Esophagus (tissue), 2 donors: Measurements from ENCODE around the gene GTF2I. TPM values are rescaled to one million over a fixed set of nuclear protein-coding genes. Genes with fewer than 3 reads are reported as not detected.
"Not testable (repeated sequence)": the region's sequence is repeated elsewhere in the genome, so short reads cannot be mapped to it uniquely, and the experiment has no call there.

Experiments
- H3K27ac ChIP-seq, 2 donors: one replicate each; pipeline ENCODE4 v1.5.1; 2013; ENCODE audit warnings: low read depth in 2 of 2, mild to moderate bottlenecking in 2 of 2, inconsistent platforms in 1 of 2, low read length in 1 of 2, moderate library complexity in 1 of 2
- H3K27me3 ChIP-seq, 2 donors: one replicate each; pipeline ENCODE4 v1.6.1; 2013; ENCODE audit warnings: low read length in 2 of 2, control low read depth in 1 of 2, mild to moderate bottlenecking in 1 of 2; ENCODE audit not compliant: insufficient read depth in 2 of 2, control insufficient read depth in 1 of 2
- H3K36me3 ChIP-seq, 2 donors: one replicate each; pipeline ENCODE4 v1.6.1; 2013; ENCODE audit warnings: low read length in 1 of 2; ENCODE audit not compliant: control insufficient read depth in 2 of 2, insufficient read depth in 2 of 2
- H3K4me1 ChIP-seq, 2 donors: one replicate each; pipeline ENCODE4 v1.6.1; 2013; ENCODE audit warnings: low read length in 1 of 2; ENCODE audit not compliant: control insufficient read depth in 2 of 2, insufficient read depth in 2 of 2
- H3K4me3 ChIP-seq, 2 donors: one replicate each; pipeline ENCODE4 v1.5.1; 2013; ENCODE audit warnings: low read length in 2 of 2, mild to moderate bottlenecking in 2 of 2, low read depth in 1 of 2, moderate library complexity in 1 of 2
- H3K9me3 ChIP-seq, 2 donors: one replicate each; pipeline ENCODE4 v1.6.1; 2013; ENCODE audit warnings: mild to moderate bottlenecking in 2 of 2, low read depth in 1 of 2, low read length in 1 of 2, moderate library complexity in 1 of 2; ENCODE audit not compliant: control insufficient read depth in 2 of 2, insufficient read depth in 1 of 2
- WGBS, 2 donors: extraction: QIAGEN DNeasy Blood & Tissue Kit; methylation state at CpG; one replicate each; pipeline ENCODE4 v1.1.7; 2013; 5-methylcytosine and 5-hydroxymethylcytosine counted together
- polyA plus RNA-seq, 2 donors: library from polyadenylated mRNA; stranded (reverse); fragments of 200-250 nt; gene quantifications; one replicate each; pipeline ENCODE4 v1.2.3, GENCODE V29; 2013
- donor health status: healthy with polysubstance abuse.
- donor health status: Bipolar disorder and iron deficiency.

GTF2I gene
- polyA plus RNA-seq, 2 donors, result 33.5 to 40.9 TPM

DNA sequence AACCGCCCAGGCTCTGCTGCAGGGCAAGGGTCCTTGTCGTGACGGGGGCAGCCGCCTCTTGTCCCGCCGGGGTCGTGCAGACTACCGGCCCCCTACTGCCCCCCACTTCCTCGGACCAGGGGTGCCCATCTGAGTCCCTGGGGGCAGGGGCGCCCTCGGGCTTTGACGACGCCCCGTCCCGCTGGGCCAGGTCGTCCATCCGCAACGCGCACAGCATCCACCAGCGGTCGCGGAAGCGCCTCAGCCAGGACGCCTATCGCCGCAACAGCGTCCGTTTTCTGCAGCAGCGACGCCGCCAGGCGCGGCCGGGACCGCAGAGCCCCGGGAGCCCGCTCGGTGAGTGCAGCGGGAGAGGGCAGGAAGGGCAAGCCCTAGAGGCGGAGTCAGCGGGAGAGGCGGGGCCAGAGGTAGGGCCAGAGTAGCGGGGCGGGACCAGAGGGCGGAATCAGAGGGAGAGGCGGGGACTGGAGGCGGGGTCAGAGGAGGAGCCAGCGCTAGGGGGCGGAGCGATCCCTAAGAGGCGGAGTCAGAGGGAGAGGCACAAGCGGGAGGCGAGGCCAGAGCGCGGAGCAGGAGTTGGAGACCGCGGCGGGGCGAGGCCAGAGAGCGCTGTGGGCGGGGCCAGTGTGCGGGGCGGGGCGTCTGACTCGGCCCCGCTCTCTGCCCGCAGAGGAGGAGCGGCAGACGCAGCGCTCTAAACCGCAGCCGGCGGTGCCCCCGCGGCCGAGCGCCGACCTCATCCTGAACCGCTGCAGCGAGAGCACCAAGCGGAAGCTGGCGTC lies 131.0 kb downstream of the GTF2I start:
- not testable (repeated sequence) for H3K4me1 ChIP-seq, H3K27ac ChIP-seq, H3K27me3 ChIP-seq, H3K9me3 ChIP-seq, H3K36me3 ChIP-seq
- 0% methylated on average over 11 to 41 of the region's 82 CpGs for WGBS, 2 donors
- H3K4me3 ChIP-seq, result peak overlapping the region in 1 of 2 donors; percentile 15

GRCh38 chr7:74789200-74789736 lies 131.8 kb downstream of the GTF2I start:
- H3K4me3 ChIP-seq, H3K36me3 ChIP-seq, H3K4me1 ChIP-seq, H3K9me3 ChIP-seq, H3K27ac ChIP-seq, H3K27me3 ChIP-seq: not testable (repeated sequence)
- WGBS, 2 donors, result 5 to 14% methylated on average over 3 of the region's 24 CpGs

- H3K4me3 ChIP-seq, H3K4me1 ChIP-seq, H3K9me3 ChIP-seq, H3K27ac ChIP-seq, H3K36me3 ChIP-seq, H3K27me3 ChIP-seq: not testable (repeated sequence)
- WGBS, 2 donors, result 87 to 90% methylated on average over 11 to 15 of the region's 27 CpGs
These were observed 140.5 kb downstream of the GTF2I start for GRCh38 chr7:74797848-74798622.

DNA sequence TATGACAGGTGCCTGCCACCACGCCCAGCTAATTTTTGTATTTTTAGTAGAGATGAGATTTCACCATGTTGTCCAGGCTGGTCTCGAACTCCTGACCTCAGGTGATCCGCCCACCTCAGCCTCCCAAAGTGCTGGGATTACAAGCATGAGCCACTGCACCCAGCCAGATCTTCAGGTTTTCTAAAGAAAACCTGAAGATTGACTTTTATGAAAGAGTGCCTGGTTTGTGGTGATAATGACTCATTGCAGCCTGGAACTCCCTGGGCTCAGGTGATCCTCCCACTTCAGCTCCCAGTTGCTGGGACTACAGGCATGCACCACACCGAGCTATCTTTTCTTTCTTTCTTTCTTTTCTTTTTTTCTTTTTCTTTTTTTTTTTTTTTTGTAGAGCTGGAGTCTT lies 141.1 kb downstream of the GTF2I start:
- not testable (repeated sequence) for H3K27ac ChIP-seq, H3K36me3 ChIP-seq, H3K9me3 ChIP-seq, H3K4me3 ChIP-seq, H3K27me3 ChIP-seq, H3K4me1 ChIP-seq
- WGBS, 2 donors, result 38 to 80% methylated on average over 1 of the region's 4 CpGs

Other genes with a start within 250 kb of the GTF2I start
- gene GTF2IRD1, start 203.8 kb upstream of the GTF2I start, polyA plus RNA-seq, result 10 to 100 TPM; 30.4 to 43.4 TPM
- 1 to 10 TPM; 1.9 to 2.9 TPM for gene NCF1, start 116.3 kb downstream of the GTF2I start, polyA plus RNA-seq
- 10 to 100 TPM in 1 of 2 donors, 1 to 10 TPM in 1; 7.8 to 14.4 TPM for gene GTF2IRD2, start 193.9 kb downstream of the GTF2I start, polyA plus RNA-seq